IMR-90 (cell line): ENCODE results near the gene SNX25. TPM values are rescaled to one million over a fixed set of nuclear protein-coding genes. Genes with fewer than 3 reads are reported as not detected.

Experiments
- ATAC-seq: fragments of 200-7000 bp; cut with Tn5 transposase; 2 replicates; pipeline ENCODE4 v1.9.1; 2020; ENCODE audit warnings: low read depth, mild to moderate bottlenecking, moderate library complexity
- BruUV-seq: library from RNA; stranded (reverse); fragments of 400-500 nt; replicated peaks from 2 replicates; lab custom pipeline; 2021; lab: Mats Ljungman, UMichigan
- CTCF ChIA-PET: fragments of 300-600 bp; formaldehyde crosslinking; extraction: SDS; loops from one replicate; lab custom pipeline; 2021; ENCODE audit warnings: antibody characterized with exemption; lab: Yijun Ruan, JAX
- POLR2A ChIA-PET: fragments of 300-600 bp; sonication (Branson Sonifier 250); formaldehyde crosslinking; loops from one replicate; lab custom pipeline; 2022; ENCODE audit warnings: antibody characterized with exemption; ENCODE audit not compliant: unreplicated experiment; lab: Charles Lee
- DNase-seq: peaks from one replicate; pipeline ENCODE4 v3.0.0; 2013
- H2AFZ ChIP-seq: replicated peaks from 2 replicates; pipeline ENCODE3; 2013; ENCODE audit warnings: low read length, mild to moderate bottlenecking; ENCODE audit not compliant: poor library complexity
- H2AK5ac ChIP-seq: 2 replicates; pipeline ENCODE4 v1.6.1; 2013; ENCODE audit warnings: low read depth, low read length, inconsistent platforms
- H2AK9ac ChIP-seq: replicated peaks from 2 replicates; pipeline ENCODE3; 2013; ENCODE audit warnings: mild to moderate bottlenecking, low read depth, low read length, moderate library complexity; ENCODE audit not compliant: poor library complexity
- H2BK120ac ChIP-seq: 2 replicates; pipeline ENCODE4 v1.6.1; 2013; ENCODE audit warnings: low read depth, low read length, inconsistent platforms
- H2BK15ac ChIP-seq: 3 replicates; pipeline ENCODE4 v1.6.1; 2013; ENCODE audit warnings: low read depth, low read length, inconsistent platforms
- H2BK20ac ChIP-seq: 2 replicates; pipeline ENCODE4 v1.6.1; 2013; ENCODE audit warnings: low read depth, mild to moderate bottlenecking, inconsistent platforms, low read length, moderate library complexity
- H2BK5ac ChIP-seq: 2 replicates; pipeline ENCODE4 v1.6.1; 2013; ENCODE audit warnings: mild to moderate bottlenecking, low read depth, low read length, inconsistent platforms; ENCODE audit not compliant: poor library complexity, severe bottlenecking
- H3K14ac ChIP-seq: replicated peaks from 2 replicates; pipeline ENCODE4 v1.6.1; 2013; ENCODE audit warnings: low read depth, low read length, inconsistent platforms
- H3K18ac ChIP-seq: 2 replicates; pipeline ENCODE4 v1.6.1; 2013; ENCODE audit warnings: low read depth, low read length, control low read depth
- H3K23ac ChIP-seq: 2 replicates; pipeline ENCODE4 v1.6.1; 2013; ENCODE audit warnings: low read depth, low read length, inconsistent platforms
- H3K27ac ChIP-seq: 2 replicates; pipeline ENCODE4 v1.5.1; 2013; ENCODE audit warnings: mild to moderate bottlenecking, control low read depth, low read length; ENCODE audit not compliant: insufficient read depth
- H3K27me3 ChIP-seq: 2 replicates; pipeline ENCODE4 v1.6.1; 2013; ENCODE audit warnings: low read length; ENCODE audit not compliant: control insufficient read depth, insufficient read depth
- H3K36me3 ChIP-seq: 2 replicates; pipeline ENCODE4 v1.6.1; 2013; ENCODE audit warnings: low read length, mixed read lengths; ENCODE audit not compliant: control insufficient read depth, insufficient read depth
- H3K4ac ChIP-seq: 2 replicates; pipeline ENCODE4 v1.6.1; 2013; ENCODE audit warnings: low read depth, low read length, inconsistent platforms
- H3K4me1 ChIP-seq: 2 replicates; pipeline ENCODE4 v1.6.1; 2013; ENCODE audit warnings: low read length, mixed read lengths; ENCODE audit not compliant: control insufficient read depth, insufficient read depth
- H3K4me2 ChIP-seq: 2 replicates; pipeline ENCODE4 v1.6.1; 2013; ENCODE audit warnings: low read depth, mild to moderate bottlenecking, control low read depth, low read length, moderate library complexity
- H3K4me3 ChIP-seq: 2 replicates; pipeline ENCODE4 v1.5.1; 2013; ENCODE audit warnings: low read depth, mild to moderate bottlenecking, control low read depth, low read length, moderate library complexity; ENCODE audit not compliant: insufficient read depth
- H3K56ac ChIP-seq: 2 replicates; pipeline ENCODE4 v1.6.1; 2013; ENCODE audit warnings: low read length, inconsistent platforms; ENCODE audit not compliant: insufficient read depth; ENCODE audit errors: extremely low read depth
- H3K79me1 ChIP-seq, 2 experiments: 2 replicates each; pipeline ENCODE4 v1.6.1; 2013; ENCODE audit warnings: low read length in 2 of 2, inconsistent platforms in 1 of 2, low read depth in 1 of 2
- H3K9ac ChIP-seq: 2 replicates; pipeline ENCODE4 v1.6.1; 2013; ENCODE audit warnings: low read depth, low read length, control low read depth
- H3K9me1 ChIP-seq: 2 replicates; pipeline ENCODE4 v1.6.1; 2013; ENCODE audit warnings: low read length, inconsistent platforms; ENCODE audit not compliant: insufficient read depth
- H3K9me3 ChIP-seq: 2 replicates; pipeline ENCODE4 v1.6.1; 2013; ENCODE audit warnings: low read length; ENCODE audit not compliant: control insufficient read depth, insufficient read depth
- H4K20me1 ChIP-seq: 2 replicates; pipeline ENCODE4 v1.6.1; 2013; ENCODE audit warnings: low read length, inconsistent platforms; ENCODE audit not compliant: insufficient read depth
- H4K5ac ChIP-seq: 2 replicates; pipeline ENCODE4 v1.6.1; 2013; ENCODE audit warnings: mild to moderate bottlenecking, low read depth, low read length, control low read depth
- H4K8ac ChIP-seq, 2 experiments: 2 replicates each; pipeline ENCODE4 v1.6.1; 2013; ENCODE audit warnings: low read depth in 2 of 2, low read length in 2 of 2, control low read depth in 1 of 2, inconsistent platforms in 1 of 2
- H4K91ac ChIP-seq: 2 replicates; pipeline ENCODE4 v1.6.1; 2013; ENCODE audit warnings: low read depth, low read length, inconsistent platforms; ENCODE audit not compliant: insufficient read depth
- CEBPB ChIP-seq: IDR thresholded peaks from 2 replicates; pipeline ENCODE4 v1.6.1; 2012; ENCODE audit warnings: low read depth, low read length, improper control_type of control experiment
- MAZ ChIP-seq: IDR thresholded peaks from 2 replicates; pipeline ENCODE4 v1.6.1; 2012; ENCODE audit warnings: low read depth, mild to moderate bottlenecking, low read length, improper control_type of control experiment, moderate library complexity, borderline replicate concordance
- WGBS, 2 experiments: methylation state at CpG; one replicate each; pipeline versions ENCODE4 v1.1.5 to v1.1.7; 2013; ENCODE audit warnings: missing lambda C conversion rate in 2 of 2; ENCODE audit not compliant: insufficient read length in 1 of 2; ENCODE audit errors: extremely low coverage in 2 of 2; 5-methylcytosine and 5-hydroxymethylcytosine counted together
- dilution Hi-C: fragments of 300-500 bp; cut with HindIII; formaldehyde crosslinking; loops from one replicate; pipeline ENCODE4 v1.14.3; 2018; ENCODE audit warnings: low sequenced_read_pairs; ENCODE audit not compliant: unreplicated experiment
- in situ Hi-C: fragments of 300-500 bp; cut with MboI; formaldehyde crosslinking; loops from 3 replicates; pipeline ENCODE4 v1.14.3; 2019; ENCODE audit warnings: low sequenced_read_pairs, inconsistent platforms, mixed read lengths
- intact Hi-C: fragments of 100-400 bp; cut with micrococcal nuclease; formaldehyde crosslinking; loops from 2 replicates; pipeline ENCODE4 v1.10.0; 2022
- polyA plus RNA-seq, 3 experiments: library from polyadenylated mRNA; depleted of rRNA; stranded (reverse); fragments of >200 nt; gene quantifications; 2 replicates each; pipeline ENCODE4 v1.2.3, GENCODE V29; 2012; ENCODE audit warnings: low replicate concordance in 1 of 3
- total RNA-seq: library from RNA; depleted of rRNA; stranded (reverse); fragments of >200 nt; gene quantifications from 2 replicates; pipeline ENCODE4 v1.2.3, GENCODE V29; 2012

SNX25 gene
- total and polyA plus RNA-seq, 2 of the 4 experiments (the other 2 are of a cell fraction) = 11.4 to 28.3 TPM

DNA sequence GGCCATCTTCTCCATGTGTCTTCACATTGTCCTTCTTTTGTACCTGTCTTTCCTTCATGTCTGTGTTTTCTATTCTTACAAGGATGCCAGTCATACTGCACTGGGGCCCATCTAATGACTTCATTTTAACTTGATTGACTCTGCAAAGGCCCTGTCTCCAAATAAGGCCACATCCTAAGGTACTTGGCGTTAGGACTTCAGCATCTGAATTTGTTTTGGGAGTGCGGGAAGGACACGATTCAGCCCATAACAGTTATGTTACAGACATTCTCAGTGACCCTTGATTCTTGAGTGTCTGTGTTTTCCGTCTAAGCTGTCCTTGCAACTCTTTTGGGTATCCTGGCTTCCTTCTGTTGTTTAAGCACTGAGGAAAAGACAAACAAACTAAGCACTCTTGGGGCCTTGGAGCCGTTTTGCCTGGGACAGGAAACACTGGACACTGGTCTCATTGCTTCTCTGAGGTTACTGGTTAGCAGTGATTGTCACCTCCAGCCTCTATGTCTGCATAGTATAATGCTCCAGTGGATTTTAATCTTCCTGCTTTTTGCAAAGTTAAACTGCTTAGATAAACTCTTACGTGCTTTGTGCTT lies 80.7 kb downstream of the SNX25 start:
- H3K23ac ChIP-seq = no peak overlapping the region
- no peak overlapping the region for H3K4me3 ChIP-seq
- no peak overlapping the region for H2AFZ ChIP-seq
- 86% methylated on average over 1 of the region's 6 CpGs; no CpG with 5 or more reads in 1 of the 2 experiments for WGBS, 2 experiments
- ATAC-seq (no peak), DNase-seq (no peak)
- H3K4me2 ChIP-seq = no peak overlapping the region
- no peak overlapping the region for H3K4ac ChIP-seq
- intact Hi-C loops = no loop called here
- H3K9me3 ChIP-seq = no peaks in the 10 kb centered on the region
- no peak overlapping the region for H2AK5ac ChIP-seq
- dilution Hi-C loops = no loop called here
- no peak overlapping the region for H3K9ac ChIP-seq
- no peak overlapping the region for H3K18ac ChIP-seq
- H4K5ac ChIP-seq = no peak overlapping the region
- H3K79me1 ChIP-seq = peaks cover 0 to 3% of the 10 kb centered on the region in 2 experiments; a peak in 1 of 4 replicates
- H3K14ac ChIP-seq = no peak overlapping the region
- H2BK120ac ChIP-seq = no peak overlapping the region
- no peak overlapping the region for H2BK20ac ChIP-seq
- no peak overlapping the region for H4K91ac ChIP-seq
- no peak for TF ChIP-seq CEBPB
- TF ChIP-seq MAZ = no peak
- CTCF ChIA-PET = interaction anchor here (1.4 kb wide), 1 partner anchor 14 kb away, joined by 3 read pairs; no protein-coding TSS in a partner anchor
- H2BK5ac ChIP-seq = no peak overlapping the region
- H2AK9ac ChIP-seq = no peak overlapping the region
- H3K27me3 ChIP-seq = no peaks in the 10 kb centered on the region
- H4K20me1 ChIP-seq = no peaks in the 10 kb centered on the region
- no peak overlapping the region for H3K27ac ChIP-seq
- no TSS peak for BruUV-seq
- H3K9me1 ChIP-seq = peaks cover 5% of the 10 kb centered on the region; the same call in 1 of the 2 replicates
- in situ Hi-C loops = no loop called here
- peaks cover 7% of the 10 kb centered on the region for H3K4me1 ChIP-seq
- POLR2A ChIA-PET = no interaction called here
- no peak overlapping the region for H2BK15ac ChIP-seq
- no peak overlapping the region for H3K56ac ChIP-seq
- peaks cover 12% of the 10 kb centered on the region for H3K36me3 ChIP-seq
- no peak overlapping the region for H4K8ac ChIP-seq
